ENCODE results near the gene C10orf71.

DNA sequence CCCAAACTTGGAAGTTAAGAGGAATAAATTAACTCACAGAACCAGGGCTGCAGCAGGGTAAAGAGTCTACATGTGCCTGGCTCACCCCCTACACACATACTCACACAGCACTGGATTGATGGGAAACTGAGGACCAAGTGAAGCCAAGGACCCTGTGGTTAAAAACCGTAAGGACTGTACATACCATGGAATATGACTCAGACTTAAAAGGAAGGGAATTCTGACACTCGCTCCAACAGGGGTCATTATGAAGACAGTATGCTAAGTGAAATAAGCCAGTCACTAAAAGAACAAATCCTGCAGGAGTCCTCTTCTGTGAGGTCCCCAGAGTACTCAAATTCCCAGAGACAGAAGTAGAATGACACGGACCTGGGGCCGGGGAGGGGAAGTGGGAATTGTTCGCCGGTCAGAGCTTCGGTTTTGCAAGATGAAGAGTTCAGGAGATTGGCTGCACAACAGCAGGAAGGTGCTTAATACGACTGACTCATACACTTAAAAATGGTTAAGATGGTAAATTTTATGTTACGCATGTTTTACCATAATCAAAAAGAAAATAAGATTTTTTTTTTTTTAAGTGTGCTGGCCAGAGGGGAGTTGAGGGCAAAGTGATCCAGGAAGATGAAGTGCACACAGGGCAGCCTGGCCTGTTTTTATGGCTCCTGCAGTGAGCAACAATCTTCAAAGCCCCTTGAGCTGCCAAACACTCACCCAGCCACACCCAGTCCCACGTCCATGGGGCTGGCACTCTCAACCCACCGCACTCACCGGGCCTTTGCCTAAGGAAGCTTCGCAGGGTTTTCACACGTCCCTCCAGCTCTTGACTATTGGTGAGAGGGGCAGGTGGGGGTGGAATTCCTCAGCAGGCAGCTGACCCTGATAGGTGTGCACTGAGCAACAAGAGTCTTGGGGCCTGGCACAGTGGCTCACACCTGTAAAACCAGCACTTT lies 70.5 kb downstream of the C10orf71 start:
- TF ChIP-seq, protein P1, sequence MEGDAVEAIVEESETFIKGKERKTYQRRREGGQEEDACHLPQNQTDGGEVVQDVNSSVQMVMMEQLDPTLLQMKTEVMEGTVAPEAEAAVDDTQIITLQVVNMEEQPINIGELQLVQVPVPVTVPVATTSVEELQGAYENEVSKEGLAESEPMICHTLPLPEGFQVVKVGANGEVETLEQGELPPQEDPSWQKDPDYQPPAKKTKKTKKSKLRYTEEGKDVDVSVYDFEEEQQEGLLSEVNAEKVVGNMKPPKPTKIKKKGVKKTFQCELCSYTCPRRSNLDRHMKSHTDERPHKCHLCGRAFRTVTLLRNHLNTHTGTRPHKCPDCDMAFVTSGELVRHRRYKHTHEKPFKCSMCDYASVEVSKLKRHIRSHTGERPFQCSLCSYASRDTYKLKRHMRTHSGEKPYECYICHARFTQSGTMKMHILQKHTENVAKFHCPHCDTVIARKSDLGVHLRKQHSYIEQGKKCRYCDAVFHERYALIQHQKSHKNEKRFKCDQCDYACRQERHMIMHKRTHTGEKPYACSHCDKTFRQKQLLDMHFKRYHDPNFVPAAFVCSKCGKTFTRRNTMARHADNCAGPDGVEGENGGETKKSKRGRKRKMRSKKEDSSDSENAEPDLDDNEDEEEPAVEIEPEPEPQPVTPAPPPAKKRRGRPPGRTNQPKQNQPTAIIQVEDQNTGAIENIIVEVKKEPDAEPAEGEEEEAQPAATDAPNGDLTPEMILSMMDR (IDR thresholded peaks at IDR 0.05; ENCODE audit: borderline replicate concordance, extremely low read depth, low read length, poor library complexity, severe bottlenecking): no peak
- TF ChIP-seq EZH2 (IDR thresholded peaks at IDR 0.05; ENCODE audit: borderline replicate concordance, low read depth, low read length, severe bottlenecking): no peak
